ENCODE measurements around the gene SOWAHB. TPM values are rescaled to one million over a fixed set of nuclear protein-coding genes. Genes with fewer than 3 reads are reported as not detected.
A peak's percentile ranks its signal among the peaks of the same experiment; 100 is the strongest.

Gene SOWAHB
- total RNA-seq, 2 donors from 2014 or later: 1.2 to 2.6 TPM

DNA sequence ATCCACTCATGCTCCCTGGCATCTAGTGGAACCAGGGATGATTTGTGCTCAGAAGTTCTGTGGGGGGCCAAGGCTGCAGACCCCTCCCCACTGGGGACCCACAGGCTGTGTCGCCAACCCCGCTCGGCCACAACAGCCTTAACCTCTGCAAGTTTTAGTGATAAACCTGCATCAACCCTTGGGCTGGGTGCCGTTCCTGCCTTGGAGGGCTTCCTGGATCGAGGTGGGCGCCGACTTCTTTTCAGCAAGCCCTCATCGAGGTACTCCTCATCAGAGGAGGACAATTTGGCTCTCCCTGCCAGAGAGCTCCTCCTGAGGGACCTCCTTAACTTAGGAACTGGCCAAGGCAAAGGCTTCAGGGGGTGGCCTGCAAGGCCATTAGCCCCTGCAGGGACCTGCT is 1.9 kb downstream of the SOWAHB start:
- H3K27me3 ChIP-seq (ENCODE audit: control insufficient read depth, insufficient read depth, low read length, poor library complexity, severe bottlenecking): peaks cover 69% of the 10 kb centered on the region
- TF ChIP-seq CTCF (conservative IDR thresholded peaks at IDR 0.05): no peak
- H3K4me1 ChIP-seq (ENCODE audit: control insufficient read depth, insufficient read depth, low read length): no peaks in the 10 kb centered on the region
- Mint-ChIP-seq H3K27ac (no peak overlapping the region), H3K36me3 (ENCODE audit: low read depth) (no peaks in the 10 kb centered on the region), H3K4me1 (peaks cover 17% of the 10 kb centered on the region), H3K4me3 (no peak overlapping the region), H3K27me3 (ENCODE audit: insufficient read depth) (peaks cover 79% of the 10 kb centered on the region), H3K9me3 (peaks cover 2% of the 10 kb centered on the region)
- H3K27ac ChIP-seq (ENCODE audit: low read depth, low read length): no peak overlapping the region
- WGBS, 2 experiments (ENCODE audit: insufficient coverage in 1 of 2, insufficient read length in 1 of 2): 96 to 97% methylated on average over 8 of the region's 8 CpGs
- H3K9me3 ChIP-seq (ENCODE audit: control insufficient read depth, low read length): no peaks in the 10 kb centered on the region
- H3K9ac ChIP-seq (ENCODE audit: extremely low read depth, low read length, poor library complexity, severe bottlenecking): no peak overlapping the region
- peak; percentile 45 for DNase-seq
- H3K36me3 ChIP-seq (ENCODE audit: control insufficient read depth, insufficient read depth, low read length): no peaks in the 10 kb centered on the region
- no peak overlapping the region for H3K4me3 ChIP-seq (ENCODE audit: low read length)

GRCh38 chr4:76895619-76896018 is 2.3 kb downstream of the SOWAHB start:
- peak; percentile 53 for DNase-seq
- Mint-ChIP-seq H3K4me3 (no peak overlapping the region), H3K4me1 (peaks cover 17% of the 10 kb centered on the region), H3K27me3 (ENCODE audit: insufficient read depth) (peaks cover 83% of the 10 kb centered on the region), H3K27ac (no peak overlapping the region), H3K36me3 (ENCODE audit: low read depth) (no peaks in the 10 kb centered on the region), H3K9me3 (peaks cover 2% of the 10 kb centered on the region)
- Histone ChIP-seq H3K9me3 (ENCODE audit: control insufficient read depth, low read length) (no peaks in the 10 kb centered on the region), H3K4me3 (ENCODE audit: low read length) (no peak overlapping the region), H3K27me3 (ENCODE audit: control insufficient read depth, insufficient read depth, low read length, poor library complexity, severe bottlenecking) (peaks cover 74% of the 10 kb centered on the region), H3K9ac (ENCODE audit: extremely low read depth, low read length, poor library complexity, severe bottlenecking) (no peak overlapping the region), H3K4me1 (ENCODE audit: control insufficient read depth, insufficient read depth, low read length) (no peaks in the 10 kb centered on the region), H3K27ac (ENCODE audit: low read depth, low read length) (no peak overlapping the region), H3K36me3 (ENCODE audit: control insufficient read depth, insufficient read depth, low read length) (no peaks in the 10 kb centered on the region)
- 85 to 89% methylated on average over 5 to 6 of the region's 6 CpGs for whole genome bisulfite sequencing, 2 experiments (ENCODE audit: insufficient coverage in 1 of 2, insufficient read length in 1 of 2)
- TF ChIP-seq CTCF (conservative IDR thresholded peaks at IDR 0.05): peak; percentile 62

- peaks cover 76% of the 10 kb centered on the region for H3K27me3 ChIP-seq (ENCODE audit: control insufficient read depth, insufficient read depth, low read length, poor library complexity, severe bottlenecking)
- no peak overlapping the region for H3K27ac ChIP-seq (ENCODE audit: low read depth, low read length)
- no peak for TF ChIP-seq CTCF (conservative IDR thresholded peaks at IDR 0.05)
- H3K4me1 Mint-ChIP-seq: peaks cover 14% of the 10 kb centered on the region
- no peak overlapping the region for H3K4me3 ChIP-seq (ENCODE audit: low read length)
- no peaks in the 10 kb centered on the region for H3K36me3 ChIP-seq (ENCODE audit: control insufficient read depth, insufficient read depth, low read length)
- no peaks in the 10 kb centered on the region for H3K4me1 ChIP-seq (ENCODE audit: control insufficient read depth, insufficient read depth, low read length)
- no peak overlapping the region for H3K9ac ChIP-seq (ENCODE audit: extremely low read depth, low read length, poor library complexity, severe bottlenecking)
- 89 to 100% methylated on average over 4 to 6 of the region's 6 CpGs for WGBS, 2 experiments (ENCODE audit: insufficient coverage in 1 of 2, insufficient read length in 1 of 2)
- no peaks in the 10 kb centered on the region for H3K9me3 Mint-ChIP-seq
- H3K9me3 ChIP-seq (ENCODE audit: control insufficient read depth, low read length): no peaks in the 10 kb centered on the region
- no peak for DNase-seq
- peaks cover 81% of the 10 kb centered on the region for H3K27me3 Mint-ChIP-seq (ENCODE audit: insufficient read depth)
- H3K36me3 Mint-ChIP-seq (ENCODE audit: low read depth): no peaks in the 10 kb centered on the region
- no peak overlapping the region for H3K4me3 Mint-ChIP-seq
- H3K27ac Mint-ChIP-seq: no peak overlapping the region
These were observed 3.2 kb downstream of the SOWAHB start for GRCh38 chr4:76894537-76895255.
